WTC11 (cell line): ENCODE data around the gene NRSN1. TPM values are rescaled to one million over a fixed set of nuclear protein-coding genes. Genes with fewer than 3 reads are reported as not detected.

ENCODE experiments used
- AR ChIP-seq: fragments of 250-450 bp; sonication (Bioruptor Pico); IDR thresholded peaks from 2 replicates; pipeline ENCODE4 v1.9.0; 2021; ENCODE audit warnings: mild to moderate bottlenecking
- ATF2 ChIP-seq: sonication (generic); formaldehyde crosslinking; IDR thresholded peaks from 2 replicates; pipeline ENCODE4 v1.8.1; 2022; ENCODE audit warnings: low read depth, missing genetic modification reagents, borderline replicate concordance
- CBFB ChIP-seq: sonication (generic); formaldehyde crosslinking; IDR thresholded peaks from 2 replicates; pipeline ENCODE4 v1.8.1; 2022; ENCODE audit warnings: mild to moderate bottlenecking, low read depth, missing genetic modification reagents
- CREB1 ChIP-seq: sonication (generic); formaldehyde crosslinking; IDR thresholded peaks from 2 replicates; pipeline ENCODE4 v1.8.0; 2023; ENCODE audit warnings: mild to moderate bottlenecking, missing genetic modification reagents
- CREM ChIP-seq: sonication (generic); formaldehyde crosslinking; IDR thresholded peaks from 2 replicates; pipeline ENCODE4 v1.8.1; 2022; ENCODE audit warnings: mild to moderate bottlenecking, missing genetic modification reagents, moderate library complexity
- FOXJ3 ChIP-seq: sonication (generic); formaldehyde crosslinking; IDR thresholded peaks from 2 replicates; pipeline ENCODE4 v1.9.0; 2021; ENCODE audit warnings: missing genetic modification reagents, mild to moderate bottlenecking, borderline replicate concordance
- FOXK1 ChIP-seq: sonication (generic); formaldehyde crosslinking; IDR thresholded peaks from 2 replicates; pipeline ENCODE4 v1.8.0; 2022; ENCODE audit warnings: mild to moderate bottlenecking, moderate library complexity, missing genetic modification reagents
- GABPB1 ChIP-seq: sonication (generic); formaldehyde crosslinking; IDR thresholded peaks from 2 replicates; pipeline ENCODE4 v1.8.1; 2023; ENCODE audit warnings: mild to moderate bottlenecking, missing genetic modification reagents
- HMGA2 ChIP-seq: fragments of 250-450 bp; sonication (Bioruptor Pico); IDR thresholded peaks from 2 replicates; pipeline ENCODE4 v1.4.0; 2021; ENCODE audit warnings: mild to moderate bottlenecking, moderate library complexity
- IRF2 ChIP-seq: sonication (generic); formaldehyde crosslinking; IDR thresholded peaks from 2 replicates; pipeline ENCODE4 v1.8.0; 2022; ENCODE audit warnings: low read depth, missing genetic modification reagents, borderline replicate concordance
- NFATC4 ChIP-seq: fragments of 250-450 bp; sonication (Bioruptor Pico); IDR thresholded peaks from 2 replicates; pipeline ENCODE4 v1.9.0; 2021; ENCODE audit warnings: mild to moderate bottlenecking
- NFYB ChIP-seq: sonication (generic); formaldehyde crosslinking; conservative IDR thresholded peaks from 2 replicates; pipeline ENCODE4 v1.8.0; 2022; ENCODE audit warnings: low read depth, missing genetic modification reagents
- RELA ChIP-seq: sonication (generic); formaldehyde crosslinking; IDR thresholded peaks from 2 replicates; pipeline ENCODE4 v1.8.1; 2022; ENCODE audit warnings: missing genetic modification reagents, mild to moderate bottlenecking, borderline replicate concordance
- SMAD3 ChIP-seq: sonication (generic); formaldehyde crosslinking; IDR thresholded peaks from 2 replicates; pipeline ENCODE4 v1.8.0; 2022; ENCODE audit warnings: missing genetic modification reagents, mild to moderate bottlenecking, borderline replicate concordance
- SP1 ChIP-seq: sonication (generic); formaldehyde crosslinking; conservative IDR thresholded peaks from 2 replicates; pipeline ENCODE4 v1.8.1; 2022; ENCODE audit warnings: missing genetic modification reagents
- TEAD4 ChIP-seq: sonication (generic); formaldehyde crosslinking; IDR thresholded peaks from 2 replicates; pipeline ENCODE4 v1.8.0; 2022; ENCODE audit warnings: mild to moderate bottlenecking, missing genetic modification reagents
- ZBTB21 ChIP-seq: sonication (generic); formaldehyde crosslinking; IDR thresholded peaks from 2 replicates; pipeline ENCODE4 v1.8.1; 2023; ENCODE audit warnings: mild to moderate bottlenecking, missing genetic modification reagents, borderline replicate concordance
- ZNF317 ChIP-seq: sonication (generic); formaldehyde crosslinking; IDR thresholded peaks from 2 replicates; pipeline ENCODE4 v1.8.1; 2023; ENCODE audit warnings: low read depth, mild to moderate bottlenecking, moderate library complexity, missing genetic modification reagents, borderline replicate concordance
- ZNF423 ChIP-seq: fragments of 250-450 bp; sonication (Bioruptor Pico); IDR thresholded peaks from 2 replicates; pipeline ENCODE4 v2.1.2; 2022; ENCODE audit warnings: mild to moderate bottlenecking, moderate library complexity
- total RNA-seq: library from RNA; stranded (reverse); gene quantifications from 3 replicates; pipeline ENCODE4 v1.2.3, GENCODE V29; 2021
- TF ChIP-seq, protein P1 (sequence below): fragments of 200-600 bp; IDR thresholded peaks from 2 replicates; pipeline ENCODE4 v1.8.0; 2022; ENCODE audit warnings: antibody characterized with exemption
- TF ChIP-seq, protein P2 (sequence below): sonication (generic); formaldehyde crosslinking; IDR thresholded peaks from 2 replicates; pipeline ENCODE4 v1.8.1; 2022; ENCODE audit warnings: missing genetic modification reagents, borderline replicate concordance
- TF ChIP-seq, protein P3 (sequence below): fragments of 250-450 bp; sonication (Bioruptor Pico); conservative IDR thresholded peaks from 2 replicates; pipeline ENCODE4 v1.9.0; 2021; ENCODE audit warnings: mild to moderate bottlenecking
- TF ChIP-seq, protein P4 (sequence below): sonication (generic); formaldehyde crosslinking; IDR thresholded peaks from 2 replicates; pipeline ENCODE4 v1.8.0; 2022; ENCODE audit warnings: missing genetic modification reagents
- TF ChIP-seq, protein P5 (sequence below): fragments of 250-450 bp; sonication (Bioruptor Pico); IDR thresholded peaks from 2 replicates; pipeline ENCODE4 v1.9.0; 2021; ENCODE audit warnings: moderate library complexity, mild to moderate bottlenecking, inconsistent platforms, borderline replicate concordance
- TF ChIP-seq, protein P6 (sequence below): sonication (generic); formaldehyde crosslinking; IDR thresholded peaks from 2 replicates; pipeline ENCODE4 v1.8.0; 2022; ENCODE audit warnings: mild to moderate bottlenecking, missing genetic modification reagents

The NRSN1 gene
- total RNA-seq, 1 experiment from 2014 or later: not detected

GRCh38 chr6:24126586-24127192 is 674 bp downstream of the NRSN1 start (continued):
- TF ChIP-seq SMAD3 (CRISPR knock-in tag) (peak; percentile 77; the same call in 1 of the 2 replicates), ZNF317 (CRISPR knock-in tag) (no peak), IRF2 (CRISPR knock-in tag) (no peak), SP1 (CRISPR knock-in tag) (no peak), NFYB (no peak), CREM (CRISPR knock-in tag) (no peak), ATF2 (CRISPR knock-in tag) (no peak), TEAD4 (CRISPR knock-in tag) (no peak), HMGA2 (CRISPR knock-in tag) (no peak), FOXJ3 (CRISPR knock-in tag) (no peak), CBFB (no peak), GABPB1 (CRISPR knock-in tag) (peak; percentile 65), ZNF423 (CRISPR knock-in tag) (no peak), CREB1 (CRISPR knock-in tag) (no peak), AR (CRISPR knock-in tag) (no peak), ZBTB21 (CRISPR knock-in tag) (no peak), RELA (CRISPR knock-in tag) (no peak), FOXK1 (CRISPR knock-in tag) (no peak), NFATC4 (CRISPR knock-in tag) (no peak)
- TF ChIP-seq, protein P1, sequence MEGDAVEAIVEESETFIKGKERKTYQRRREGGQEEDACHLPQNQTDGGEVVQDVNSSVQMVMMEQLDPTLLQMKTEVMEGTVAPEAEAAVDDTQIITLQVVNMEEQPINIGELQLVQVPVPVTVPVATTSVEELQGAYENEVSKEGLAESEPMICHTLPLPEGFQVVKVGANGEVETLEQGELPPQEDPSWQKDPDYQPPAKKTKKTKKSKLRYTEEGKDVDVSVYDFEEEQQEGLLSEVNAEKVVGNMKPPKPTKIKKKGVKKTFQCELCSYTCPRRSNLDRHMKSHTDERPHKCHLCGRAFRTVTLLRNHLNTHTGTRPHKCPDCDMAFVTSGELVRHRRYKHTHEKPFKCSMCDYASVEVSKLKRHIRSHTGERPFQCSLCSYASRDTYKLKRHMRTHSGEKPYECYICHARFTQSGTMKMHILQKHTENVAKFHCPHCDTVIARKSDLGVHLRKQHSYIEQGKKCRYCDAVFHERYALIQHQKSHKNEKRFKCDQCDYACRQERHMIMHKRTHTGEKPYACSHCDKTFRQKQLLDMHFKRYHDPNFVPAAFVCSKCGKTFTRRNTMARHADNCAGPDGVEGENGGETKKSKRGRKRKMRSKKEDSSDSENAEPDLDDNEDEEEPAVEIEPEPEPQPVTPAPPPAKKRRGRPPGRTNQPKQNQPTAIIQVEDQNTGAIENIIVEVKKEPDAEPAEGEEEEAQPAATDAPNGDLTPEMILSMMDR: no peak
- TF ChIP-seq, protein P2, sequence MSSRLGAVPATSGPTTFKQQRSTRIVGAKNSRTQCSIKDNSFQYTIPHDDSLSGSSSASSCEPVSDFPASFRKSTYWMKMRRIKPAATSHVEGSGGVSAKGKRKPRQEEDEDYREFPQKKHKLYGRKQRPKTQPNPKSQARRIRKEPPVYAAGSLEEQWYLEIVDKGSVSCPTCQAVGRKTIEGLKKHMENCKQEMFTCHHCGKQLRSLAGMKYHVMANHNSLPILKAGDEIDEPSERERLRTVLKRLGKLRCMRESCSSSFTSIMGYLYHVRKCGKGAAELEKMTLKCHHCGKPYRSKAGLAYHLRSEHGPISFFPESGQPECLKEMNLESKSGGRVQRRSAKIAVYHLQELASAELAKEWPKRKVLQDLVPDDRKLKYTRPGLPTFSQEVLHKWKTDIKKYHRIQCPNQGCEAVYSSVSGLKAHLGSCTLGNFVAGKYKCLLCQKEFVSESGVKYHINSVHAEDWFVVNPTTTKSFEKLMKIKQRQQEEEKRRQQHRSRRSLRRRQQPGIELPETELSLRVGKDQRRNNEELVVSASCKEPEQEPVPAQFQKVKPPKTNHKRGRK: no peak
- TF ChIP-seq, protein P3, sequence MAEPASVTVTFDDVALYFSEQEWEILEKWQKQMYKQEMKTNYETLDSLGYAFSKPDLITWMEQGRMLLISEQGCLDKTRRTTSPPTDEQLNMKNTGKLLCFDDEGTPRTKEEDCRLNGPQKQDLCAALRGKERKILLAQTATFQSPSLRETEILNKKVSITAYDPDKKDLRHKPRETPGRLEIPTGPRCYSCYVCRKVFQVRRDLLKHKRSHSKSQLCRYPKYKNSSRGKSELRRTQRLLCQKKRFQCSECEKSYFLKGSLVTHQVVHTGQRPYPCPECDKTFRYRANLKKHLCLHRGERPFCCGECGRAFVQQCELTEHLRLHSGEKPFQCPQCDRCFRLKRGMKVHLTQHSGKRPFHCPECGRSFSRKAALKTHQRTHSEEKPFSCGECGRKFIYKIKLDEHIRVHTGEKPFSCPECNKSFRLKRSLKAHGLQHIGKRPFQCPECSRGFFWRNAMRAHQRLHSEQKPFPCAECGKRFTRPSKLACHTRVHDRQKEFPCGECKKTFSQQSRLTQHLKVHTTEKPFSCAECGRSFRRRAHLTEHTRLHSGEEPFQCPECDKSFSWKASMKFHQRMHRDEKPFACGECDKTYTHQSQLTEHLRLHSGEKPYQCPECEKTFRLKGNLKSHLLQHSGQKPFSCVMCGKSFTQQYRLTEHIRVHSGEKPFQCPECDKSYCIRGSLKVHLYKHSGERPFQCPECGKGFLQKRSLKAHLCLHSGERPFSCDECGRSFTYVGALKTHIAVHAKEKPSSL: no peak
- TF ChIP-seq, protein P4, sequence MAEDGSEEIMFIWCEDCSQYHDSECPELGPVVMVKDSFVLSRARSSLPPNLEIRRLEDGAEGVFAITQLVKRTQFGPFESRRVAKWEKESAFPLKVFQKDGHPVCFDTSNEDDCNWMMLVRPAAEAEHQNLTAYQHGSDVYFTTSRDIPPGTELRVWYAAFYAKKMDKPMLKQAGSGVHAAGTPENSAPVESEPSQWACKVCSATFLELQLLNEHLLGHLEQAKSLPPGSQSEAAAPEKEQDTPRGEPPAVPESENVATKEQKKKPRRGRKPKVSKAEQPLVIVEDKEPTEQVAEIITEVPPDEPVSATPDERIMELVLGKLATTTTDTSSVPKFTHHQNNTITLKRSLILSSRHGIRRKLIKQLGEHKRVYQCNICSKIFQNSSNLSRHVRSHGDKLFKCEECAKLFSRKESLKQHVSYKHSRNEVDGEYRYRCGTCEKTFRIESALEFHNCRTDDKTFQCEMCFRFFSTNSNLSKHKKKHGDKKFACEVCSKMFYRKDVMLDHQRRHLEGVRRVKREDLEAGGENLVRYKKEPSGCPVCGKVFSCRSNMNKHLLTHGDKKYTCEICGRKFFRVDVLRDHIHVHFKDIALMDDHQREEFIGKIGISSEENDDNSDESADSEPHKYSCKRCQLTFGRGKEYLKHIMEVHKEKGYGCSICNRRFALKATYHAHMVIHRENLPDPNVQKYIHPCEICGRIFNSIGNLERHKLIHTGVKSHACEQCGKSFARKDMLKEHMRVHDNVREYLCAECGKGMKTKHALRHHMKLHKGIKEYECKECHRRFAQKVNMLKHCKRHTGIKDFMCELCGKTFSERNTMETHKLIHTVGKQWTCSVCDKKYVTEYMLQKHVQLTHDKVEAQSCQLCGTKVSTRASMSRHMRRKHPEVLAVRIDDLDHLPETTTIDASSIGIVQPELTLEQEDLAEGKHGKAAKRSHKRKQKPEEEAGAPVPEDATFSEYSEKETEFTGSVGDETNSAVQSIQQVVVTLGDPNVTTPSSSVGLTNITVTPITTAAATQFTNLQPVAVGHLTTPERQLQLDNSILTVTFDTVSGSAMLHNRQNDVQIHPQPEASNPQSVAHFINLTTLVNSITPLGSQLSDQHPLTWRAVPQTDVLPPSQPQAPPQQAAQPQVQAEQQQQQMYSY: no peak
- TF ChIP-seq, protein P5, sequence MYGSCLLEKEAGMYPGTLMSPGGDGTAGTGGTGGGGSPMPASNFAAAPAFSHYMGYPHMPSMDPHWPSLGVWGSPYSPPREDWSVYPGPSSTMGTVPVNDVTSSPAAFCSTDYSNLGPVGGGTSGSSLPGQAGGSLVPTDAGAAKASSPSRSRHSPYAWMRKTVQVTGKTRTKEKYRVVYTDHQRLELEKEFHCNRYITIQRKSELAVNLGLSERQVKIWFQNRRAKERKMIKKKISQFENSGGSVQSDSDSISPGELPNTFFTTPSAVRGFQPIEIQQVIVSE (CRISPR knock-in tag): no peak
- TF ChIP-seq, protein P6, sequence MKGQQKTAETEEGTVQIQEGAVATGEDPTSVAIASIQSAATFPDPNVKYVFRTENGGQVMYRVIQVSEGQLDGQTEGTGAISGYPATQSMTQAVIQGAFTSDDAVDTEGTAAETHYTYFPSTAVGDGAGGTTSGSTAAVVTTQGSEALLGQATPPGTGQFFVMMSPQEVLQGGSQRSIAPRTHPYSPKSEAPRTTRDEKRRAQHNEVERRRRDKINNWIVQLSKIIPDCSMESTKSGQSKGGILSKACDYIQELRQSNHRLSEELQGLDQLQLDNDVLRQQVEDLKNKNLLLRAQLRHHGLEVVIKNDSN (CRISPR knock-in tag): 0 out of 2 replicates have a peak, but pooled peaks have one; percentile 61
